ENCODE data around the gene STX1A.

STX1A gene

GRCh38 chr7:73736885-73737284 is 17.4 kb upstream of the STX1A start:
- H3K4me3 ChIP-seq (ENCODE audit: control insufficient read depth, low read depth, low read length): no peak overlapping the region
- no peak for DNase-seq (ENCODE audit: low read depth)
- no peak for TF ChIP-seq CTCF (conservative IDR thresholded peaks at IDR 0.05; ENCODE audit: control insufficient read depth, insufficient read depth, low read depth, low read length)

- DNase-seq (ENCODE audit: low read depth): no peak
- TF ChIP-seq CTCF (conservative IDR thresholded peaks at IDR 0.05; ENCODE audit: control insufficient read depth, insufficient read depth, low read depth, low read length): no peak
- H3K4me3 ChIP-seq (ENCODE audit: control insufficient read depth, low read depth, low read length): no peak overlapping the region
These were observed 16.0 kb upstream of the STX1A start for GRCh38 chr7:73735528-73735905.

GRCh38 chr7:73734619-73735527 is 15.4 kb upstream of the STX1A start:
- DNase-seq (ENCODE audit: low read depth): peak; percentile 84
- peak; percentile 94 for TF ChIP-seq CTCF (conservative IDR thresholded peaks at IDR 0.05; ENCODE audit: control insufficient read depth, insufficient read depth, low read depth, low read length)
- no peak overlapping the region for H3K4me3 ChIP-seq (ENCODE audit: control insufficient read depth, low read depth, low read length)

GRCh38 chr7:73732397-73732796 is 12.9 kb upstream of the STX1A start:
- no peak for DNase-seq (ENCODE audit: low read depth)
- no peak for TF ChIP-seq CTCF (conservative IDR thresholded peaks at IDR 0.05; ENCODE audit: control insufficient read depth, insufficient read depth, low read depth, low read length)
- H3K4me3 ChIP-seq (ENCODE audit: control insufficient read depth, low read depth, low read length): no peak overlapping the region

GRCh38 chr7:73730485-73730884 is 11.0 kb upstream of the STX1A start:
- no peak overlapping the region for H3K4me3 ChIP-seq (ENCODE audit: control insufficient read depth, low read depth, low read length)
- TF ChIP-seq CTCF (conservative IDR thresholded peaks at IDR 0.05; ENCODE audit: control insufficient read depth, insufficient read depth, low read depth, low read length): no peak
- DNase-seq (ENCODE audit: low read depth): no peak

- no peak for TF ChIP-seq CTCF (conservative IDR thresholded peaks at IDR 0.05; ENCODE audit: control insufficient read depth, insufficient read depth, low read depth, low read length)
- DNase-seq (ENCODE audit: low read depth): no peak
- no peak overlapping the region for H3K4me3 ChIP-seq (ENCODE audit: control insufficient read depth, low read depth, low read length)
These were observed 9.1 kb upstream of the STX1A start for GRCh38 chr7:73728551-73728950.

Data from fibroblast of mammary gland (primary cell).